GM12891 (cell line): ENCODE results near the gene EEFSEC.

Experiments
- DNase-seq: peaks from one replicate; pipeline ENCODE4 v3.0.0; 2011; ENCODE audit warnings: low spot score; ENCODE audit not compliant: insufficient read length
- FAIRE-seq: peaks from 2 replicates; lab custom pipeline; 2011; peaks lifted over from hg19 to GRCh38; lab: Jason Lieb, UNC
- PAX5 ChIP-seq: IDR thresholded peaks from 2 replicates; pipeline ENCODE4 v1.6.1; 2011; ENCODE audit warnings: low read length, moderate library complexity, mild to moderate bottlenecking; ENCODE audit not compliant: insufficient read depth, severe bottlenecking
- POLR2A ChIP-seq: IDR thresholded peaks from 2 replicates; pipeline ENCODE4 v1.6.1; 2011; ENCODE audit warnings: low read depth, low read length, control low read depth
- POLR2AphosphoS5 ChIP-seq: IDR thresholded peaks from 2 replicates; pipeline ENCODE4 v1.6.1; 2011; ENCODE audit warnings: low read depth, low read length, control low read depth
- POU2F2 ChIP-seq: IDR thresholded peaks from 2 replicates; pipeline ENCODE4 v1.6.1; 2011; ENCODE audit warnings: low read depth, mild to moderate bottlenecking, control low read depth, low read length, moderate library complexity
- SPI1 ChIP-seq: IDR thresholded peaks from 2 replicates; pipeline ENCODE4 v1.6.1; 2011; ENCODE audit warnings: low read depth, low read length, control low read depth
- TAF1 ChIP-seq: IDR thresholded peaks from 2 replicates; pipeline ENCODE4 v1.6.1; 2011; ENCODE audit warnings: low read depth, low read length, control low read depth

The EEFSEC gene

GRCh38 chr3:128445357-128445756, 292.1 kb downstream of the EEFSEC start:
- DNase-seq: no peak
- FAIRE-seq: no peak
- TF ChIP-seq POLR2AphosphoS5 (no peak), POU2F2 (no peak), SPI1 (no peak), PAX5 (no peak), TAF1 (no peak), POLR2A (no peak)

GRCh38 chr3:128446821-128447220, 293.5 kb downstream of the EEFSEC start:
- FAIRE-seq: no peak
- TF ChIP-seq TAF1 (no peak), POLR2AphosphoS5 (no peak)
- no peak for DNase-seq

- no peak for TF ChIP-seq TAF1
- no peak for TF ChIP-seq POU2F2
- TF ChIP-seq POLR2A: no peak
- TF ChIP-seq PAX5: peak; percentile 34
- TF ChIP-seq POLR2AphosphoS5: no peak
- DNase-seq (no peak), FAIRE-seq (no peak)
Observed at GRCh38 chr3:128447561-128448013, 294.3 kb downstream of the EEFSEC start.

- FAIRE-seq: no peak
Observed at GRCh38 chr3:128448491-128448890, 295.2 kb downstream of the EEFSEC start.

GRCh38 chr3:128449111-128449638, 295.9 kb downstream of the EEFSEC start:
- DNase-seq (no peak), FAIRE-seq (no peak)
- TF ChIP-seq TAF1 (no peak), POLR2A (no peak), PAX5 (no peak), POLR2AphosphoS5 (no peak), POU2F2 (no peak), SPI1 (no peak)

More at GRCh38 chr3:128448491-128448890, 295.2 kb downstream of the EEFSEC start:
- no peak for DNase-seq
- TF ChIP-seq PAX5 (no peak), SPI1 (no peak), POLR2A (no peak), POLR2AphosphoS5 (no peak), POU2F2 (no peak), TAF1 (no peak)

GRCh38 chr3:128452120-128452519, 298.8 kb downstream of the EEFSEC start:
- FAIRE-seq (no peak), DNase-seq (no peak)
- no peak for TF ChIP-seq POLR2A
- no peak for TF ChIP-seq PAX5
- TF ChIP-seq POU2F2: no peak
- no peak for TF ChIP-seq TAF1
- TF ChIP-seq SPI1: no peak
- TF ChIP-seq POLR2AphosphoS5: no peak

- TF ChIP-seq POU2F2: no peak
- no peak for TF ChIP-seq SPI1
- TF ChIP-seq TAF1: no peak
- TF ChIP-seq PAX5: no peak
- no peak for TF ChIP-seq POLR2A
- no peak for TF ChIP-seq POLR2AphosphoS5
- FAIRE-seq (no peak), DNase-seq (no peak)
Observed at GRCh38 chr3:128452678-128453275, 299.5 kb downstream of the EEFSEC start.

- DNase-seq: no peak
- FAIRE-seq: no peak
- TF ChIP-seq SPI1 (no peak), TAF1 (no peak), POU2F2 (no peak)
Observed at GRCh38 chr3:128453501-128454309, 300.4 kb downstream of the EEFSEC start.

- no peak for TF ChIP-seq TAF1
- TF ChIP-seq POU2F2: no peak
- no peak for TF ChIP-seq POLR2AphosphoS5
- TF ChIP-seq PAX5: no peak
- TF ChIP-seq SPI1: no peak
- TF ChIP-seq POLR2A: no peak
- no peak for FAIRE-seq
- no peak for DNase-seq
Observed at GRCh38 chr3:128454310-128454618, 301.0 kb downstream of the EEFSEC start.

GRCh38 chr3:128455116-128455515, 301.8 kb downstream of the EEFSEC start:
- TF ChIP-seq SPI1 (no peak), POU2F2 (no peak), PAX5 (no peak), POLR2AphosphoS5 (no peak), POLR2A (no peak), TAF1 (no peak)
- no peak for FAIRE-seq
- DNase-seq: no peak
